Prostate gland (tissue), 2 donors: ENCODE data around the gene SIX5. TPM values are rescaled to one million over a fixed set of nuclear protein-coding genes. Genes with fewer than 3 reads are reported as not detected.

Experiments
- DNase-seq: peaks from one replicate; pipeline ENCODE4 v3.0.0-alpha.2; 2019; ENCODE audit warnings: low spot score
- H3K27ac ChIP-seq, 2 donors: fragments of 200-600 bp; sonication (generic); 2 replicates each; pipeline ENCODE4 v1.5.1; 2017 to 2019
- H3K27me3 ChIP-seq: fragments of 200-600 bp; sonication (generic); replicated peaks from 2 replicates; pipeline ENCODE4 v1.5.1; 2019; ENCODE audit not compliant: insufficient read depth
- H3K36me3 ChIP-seq, 2 donors: fragments of 200-600 bp; sonication (generic); 1 replicate in 1 of 2; 2 replicates in 1 of 2; pipeline versions ENCODE4 v1.5.1 to v1.8.1; 2017 to 2019
- H3K4me1 ChIP-seq: fragments of 200-600 bp; sonication (generic); replicated peaks from 2 replicates; pipeline ENCODE4 v1.5.1; 2019
- H3K4me3 ChIP-seq, 2 donors: fragments of 200-600 bp; sonication (generic); 2 replicates each; pipeline ENCODE4 v1.5.1; 2017 to 2019
- H3K9me3 ChIP-seq: fragments of 200-600 bp; sonication (generic); 2 replicates; pipeline ENCODE4 v1.5.1; 2017
- POLR2A ChIP-seq: fragments of 450-650 bp; IDR thresholded peaks from one replicate; pipeline ENCODE4 v1.6.1; 2016; ENCODE audit warnings: antibody characterized with exemption, mild to moderate bottlenecking
- POLR2AphosphoS5 ChIP-seq: sonication (generic); formaldehyde crosslinking; IDR thresholded peaks from one replicate; pipeline ENCODE4 v1.6.1; 2017; ENCODE audit warnings: antibody characterized with exemption
- WGBS: methylation state at CpG from one replicate; pipeline ENCODE4 v1.1.5; 2018; 5-methylcytosine and 5-hydroxymethylcytosine counted together
- intact Hi-C: fragments of 100-400 bp; cut with DNase I; formaldehyde crosslinking; loops from one replicate; pipeline ENCODE4 v1.14.2; 2022
- total RNA-seq, 2 donors: library from RNA; depleted of rRNA; stranded (reverse); fragments of >200 nt; gene quantifications; one replicate each; pipeline ENCODE4 v1.1.0, GENCODE V29; 2016
- TF ChIP-seq, protein P1 (sequence below), 4 experiments: fragments of 200-600 bp in 2 of 4; fragments of 450-650 bp in 2 of 4; sonication (generic) in 2 of 4; IDR thresholded peaks; 1 replicate in 3 of 4; 2 replicates in 1 of 4; pipeline ENCODE4 v1.5.1; 2016 to 2019; ENCODE audit warnings: antibody characterized with exemption in 4 of 4, mild to moderate bottlenecking in 2 of 4, moderate library complexity in 2 of 4

The SIX5 gene
- total RNA-seq, 2 donors from 2014 or later: 33.7 to 37.5 TPM

GRCh38 chr19:45782820-45783785 is 14.1 kb upstream of the SIX5 start:
- TF ChIP-seq POLR2AphosphoS5 (peak; percentile 72), POLR2A (no peak)
- TF ChIP-seq, protein P1, sequence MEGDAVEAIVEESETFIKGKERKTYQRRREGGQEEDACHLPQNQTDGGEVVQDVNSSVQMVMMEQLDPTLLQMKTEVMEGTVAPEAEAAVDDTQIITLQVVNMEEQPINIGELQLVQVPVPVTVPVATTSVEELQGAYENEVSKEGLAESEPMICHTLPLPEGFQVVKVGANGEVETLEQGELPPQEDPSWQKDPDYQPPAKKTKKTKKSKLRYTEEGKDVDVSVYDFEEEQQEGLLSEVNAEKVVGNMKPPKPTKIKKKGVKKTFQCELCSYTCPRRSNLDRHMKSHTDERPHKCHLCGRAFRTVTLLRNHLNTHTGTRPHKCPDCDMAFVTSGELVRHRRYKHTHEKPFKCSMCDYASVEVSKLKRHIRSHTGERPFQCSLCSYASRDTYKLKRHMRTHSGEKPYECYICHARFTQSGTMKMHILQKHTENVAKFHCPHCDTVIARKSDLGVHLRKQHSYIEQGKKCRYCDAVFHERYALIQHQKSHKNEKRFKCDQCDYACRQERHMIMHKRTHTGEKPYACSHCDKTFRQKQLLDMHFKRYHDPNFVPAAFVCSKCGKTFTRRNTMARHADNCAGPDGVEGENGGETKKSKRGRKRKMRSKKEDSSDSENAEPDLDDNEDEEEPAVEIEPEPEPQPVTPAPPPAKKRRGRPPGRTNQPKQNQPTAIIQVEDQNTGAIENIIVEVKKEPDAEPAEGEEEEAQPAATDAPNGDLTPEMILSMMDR (IDR thresholded peaks at IDR 0.05): no peak
- H3K4me3 ChIP-seq: peak overlapping the region; percentile 30 to 48
- peak; percentile 65 for DNase-seq
- WGBS: 29% methylated on average over 26 of the region's 26 CpGs
- no peaks in the 10 kb centered on the region for H3K27me3 ChIP-seq
- intact Hi-C loops: no loop called here
- H3K9me3 ChIP-seq: no peaks in the 10 kb centered on the region
- peaks cover 0 to 5% of the 10 kb centered on the region in 2 donors for H3K36me3 ChIP-seq
- H3K4me1 ChIP-seq: peaks cover 18% of the 10 kb centered on the region
- peak overlapping the region; percentile 82 to 89 for H3K27ac ChIP-seq

- intact Hi-C loops: no loop called here
- Histone ChIP-seq H3K4me1 (peaks cover 18% of the 10 kb centered on the region), H3K27ac (peak within 1 kb of the TSS; percentile 82 to 89), H3K9me3 (no peaks in the 10 kb centered on the region), H3K36me3 (peaks cover 0 to 14% of the 10 kb centered on the region in 2 donors), H3K4me3 (peak within 1 kb of the TSS; percentile 30 to 48), H3K27me3 (no peaks in the 10 kb centered on the region)
- WGBS: 16% methylated on average over 14 of the region's 18 CpGs
- TF ChIP-seq POLR2AphosphoS5: no peak
- TF ChIP-seq POLR2A: peak; percentile 19
- no peak for DNase-seq
Observed at GRCh38 chr19:45782162-45782691, 13.2 kb upstream of the SIX5 start, which contains the start of gene DMPK. Gene DMPK, minus strand, starts transcription at chr19:45782490. Its CDS starts 138 bp downstream, at chr19:45782352.

DNA sequence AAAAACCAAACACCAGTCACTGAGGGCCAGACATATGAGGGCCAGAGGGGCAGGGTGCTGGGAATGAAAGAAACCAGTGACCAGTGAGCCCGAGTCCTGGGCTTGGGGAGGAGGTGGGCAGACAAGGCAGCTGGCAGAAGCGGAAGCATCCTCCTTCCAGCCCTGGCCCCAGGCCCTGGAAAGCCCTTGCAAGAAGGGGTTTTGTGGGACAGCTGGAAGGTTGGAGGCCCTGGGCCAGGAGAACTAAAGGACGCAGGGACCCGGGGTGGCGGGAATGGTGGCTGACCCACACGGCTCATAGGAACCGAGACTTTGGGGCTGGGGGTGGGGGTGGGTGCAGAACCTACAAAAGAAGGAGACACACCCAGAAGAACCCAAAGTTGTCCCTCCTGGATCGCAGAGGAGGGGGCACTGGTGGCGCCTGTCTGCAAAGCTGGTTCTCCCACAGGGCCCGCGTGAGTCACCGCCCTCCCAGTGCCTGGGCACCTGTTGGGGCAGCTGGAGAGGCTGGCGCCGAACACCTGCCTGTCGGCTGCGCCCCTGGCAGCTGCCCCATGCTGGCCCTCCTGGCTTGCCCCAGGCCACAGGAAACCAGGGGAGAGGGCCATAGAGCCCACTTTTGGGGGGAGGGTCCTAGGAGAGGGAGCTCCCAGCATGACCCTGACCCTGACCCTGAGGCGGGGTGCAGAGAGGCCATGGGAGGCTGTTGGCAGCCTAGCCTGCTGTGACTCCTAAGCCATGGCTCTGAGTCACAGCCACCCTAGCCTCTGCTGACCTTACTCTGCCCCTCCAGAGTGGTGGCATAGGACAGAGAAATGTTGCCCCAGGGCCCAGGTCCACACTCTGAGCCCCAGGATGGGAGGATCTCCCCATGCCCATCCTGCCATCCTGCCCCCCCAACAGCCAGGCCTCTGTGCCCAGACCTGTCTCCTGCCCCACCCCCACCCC is 12.4 kb upstream of the SIX5 start:
- Histone ChIP-seq H3K27ac (peak overlapping the region; percentile 82 to 89), H3K36me3 (peaks cover 0 to 17% of the 10 kb centered on the region in 2 donors), H3K9me3 (no peaks in the 10 kb centered on the region), H3K4me1 (peaks cover 18% of the 10 kb centered on the region), H3K4me3 (peak overlapping the region; percentile 30 to 48), H3K27me3 (no peaks in the 10 kb centered on the region)
- DNase-seq: peak; percentile 52
- TF ChIP-seq POLR2A (no peak), POLR2AphosphoS5 (peak; percentile 5)
- WGBS: 26% methylated on average over 16 of the region's 17 CpGs
- intact Hi-C loops: no loop called here

GRCh38 chr19:45780448-45781213 is 11.6 kb upstream of the SIX5 start:
- H3K36me3 ChIP-seq: peaks cover 0 to 17% of the 10 kb centered on the region in 2 donors
- peak overlapping the region; percentile 30 to 48 for H3K4me3 ChIP-seq
- intact Hi-C loops: no loop called here
- no peak for TF ChIP-seq POLR2A
- TF ChIP-seq, protein P1 (IDR thresholded peaks at IDR 0.05): no peak
- no peak for TF ChIP-seq POLR2AphosphoS5
- no peak for DNase-seq
- peaks cover 18% of the 10 kb centered on the region for H3K4me1 ChIP-seq
- 34% methylated on average over 13 of the region's 13 CpGs for WGBS
- peak overlapping the region; percentile 82 to 89 for H3K27ac ChIP-seq
- H3K27me3 ChIP-seq: no peaks in the 10 kb centered on the region
- no peaks in the 10 kb centered on the region for H3K9me3 ChIP-seq

DNA sequence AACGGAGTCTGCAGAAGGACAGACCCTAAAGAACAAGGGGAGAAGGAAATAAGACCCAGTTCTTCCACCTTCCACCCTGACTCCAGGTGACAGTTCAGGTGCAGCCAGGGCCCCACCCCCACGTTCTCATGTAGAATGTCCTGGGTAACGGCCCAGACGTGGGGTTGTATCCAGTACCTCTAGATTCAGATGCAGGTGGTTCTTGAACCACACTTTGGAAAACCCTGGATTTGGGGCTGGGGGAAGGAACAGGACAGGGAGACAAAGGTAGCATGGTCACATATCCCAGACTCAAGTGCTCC is 11.0 kb upstream of the SIX5 start:
- no peak for TF ChIP-seq POLR2AphosphoS5
- no peak for TF ChIP-seq POLR2A
- TF ChIP-seq, protein P1 (IDR thresholded peaks at IDR 0.05): no peak
- no peak for DNase-seq
- Histone ChIP-seq H3K27me3 (no peaks in the 10 kb centered on the region), H3K27ac (peak overlapping the region in 1 of 2 donors; percentile 82), H3K4me1 (peaks cover 18% of the 10 kb centered on the region), H3K4me3 (peak overlapping the region in 1 of 2 donors; percentile 30), H3K9me3 (no peaks in the 10 kb centered on the region), H3K36me3 (peaks cover 0 to 17% of the 10 kb centered on the region in 2 donors)
- 24% methylated on average over 4 of the region's 4 CpGs for WGBS
- intact Hi-C loops: no loop called here
